ENCODE results near the gene DALRD3.

- TF ChIP-seq CTCF (IDR thresholded peaks at IDR 0.05; ENCODE audit: low read depth, low read length, missing input control) (no peak), ATF3 (IDR thresholded peaks at IDR 0.05) (no peak), HNF4A (conservative IDR thresholded peaks at IDR 0.05) (no peak), GABPA (IDR thresholded peaks at IDR 0.05 in 1 of 2, conservative IDR thresholded peaks at IDR 0.05 in 1 of 2) (no peak), NR2F2 (IDR thresholded peaks at IDR 0.05) (no peak), HNF4G (IDR thresholded peaks at IDR 0.05) (no peak), FOXA2 (IDR thresholded peaks at IDR 0.05) (no peak), TAF1 (conservative IDR thresholded peaks at IDR 0.05) (no peak)
- TF ChIP-seq, protein P1, sequence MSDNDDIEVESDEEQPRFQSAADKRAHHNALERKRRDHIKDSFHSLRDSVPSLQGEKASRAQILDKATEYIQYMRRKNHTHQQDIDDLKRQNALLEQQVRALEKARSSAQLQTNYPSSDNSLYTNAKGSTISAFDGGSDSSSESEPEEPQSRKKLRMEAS (IDR thresholded peaks at IDR 0.05), result no peak
These were observed 1.6 kb upstream of the DALRD3 start for GRCh38 chr3:49019941-49020329.

Measured in liver (tissue), 3 donors.